Activated CD8-positive, alpha-beta T cell treated with anti-CD3 and anti-CD28 coated beads for 36 hours (primary cell): ENCODE results near the gene DSTN. TPM values are rescaled to one million over a fixed set of nuclear protein-coding genes. Genes with fewer than 3 reads are reported as not detected.
A peak's percentile ranks its signal among the peaks of the same experiment; 100 is the strongest.

Experiments used
- ATAC-seq: fragments of 200-7000 bp; cut with Tn5 transposase; one replicate; pipeline ENCODE4 v1.10.0; 2021; ENCODE audit warnings: mild to moderate bottlenecking, moderate library complexity
- CTCF ChIA-PET: fragments of 350-600 bp; sonication (Branson Sonifier 250); formaldehyde crosslinking; loops from one replicate; lab custom pipeline; 2021; ENCODE audit warnings: antibody characterized with exemption; lab: Charles Lee
- POLR2A ChIA-PET: fragments of 350-600 bp; sonication (Branson Sonifier 250); formaldehyde crosslinking; loops from one replicate; lab custom pipeline; 2021; ENCODE audit warnings: antibody characterized with exemption; lab: Charles Lee
- DNase-seq: peaks from one replicate; pipeline ENCODE4 v3.0.0-alpha.2; 2020
- H3K27ac Mint-ChIP-seq: one replicate; pipeline ENCODE4 v1.8.0; 2021; ENCODE audit warnings: mild to moderate bottlenecking, mixed read lengths
- H3K27me3 Mint-ChIP-seq: one replicate; pipeline ENCODE4 v1.8.0; 2021; ENCODE audit warnings: mixed read lengths
- H3K36me3 Mint-ChIP-seq: one replicate; pipeline ENCODE4 v1.8.0; 2021; ENCODE audit warnings: low read depth, mixed read lengths
- H3K4me1 Mint-ChIP-seq: one replicate; pipeline ENCODE4 v1.8.0; 2021; ENCODE audit warnings: low read depth, mixed read lengths
- H3K4me3 Mint-ChIP-seq: one replicate; pipeline ENCODE4 v1.8.0; 2021; ENCODE audit warnings: mild to moderate bottlenecking, moderate library complexity, mixed read lengths
- H3K9me3 Mint-ChIP-seq: one replicate; pipeline ENCODE4 v1.8.0; 2021; ENCODE audit warnings: mixed read lengths
- CTCF ChIP-seq: fragments of 200-600 bp; IDR thresholded peaks from one replicate; pipeline ENCODE4 v1.8.0; 2022; ENCODE audit warnings: antibody characterized with exemption, mild to moderate bottlenecking
- intact Hi-C: fragments of 100-400 bp; cut with micrococcal nuclease; formaldehyde crosslinking; loops from one replicate; pipeline ENCODE4 v1.10.0; 2022
- total RNA-seq, 2 experiments: library from RNA; stranded (reverse); gene quantifications; one replicate each; pipeline ENCODE4 v1.2.3, GENCODE V29; 2021

DSTN gene
- total RNA-seq, 2 experiments from 2014 or later: 55.5 to 56.4 TPM

GRCh38 chr20:17530716-17531664 is 38.9 kb upstream of the DSTN start, which contains the start of gene BFSP1:
BFSP1 (minus strand) TSS chr20:17531379; CDS start chr20:17531329, 50 bp downstream.
- ATAC-seq: peak; percentile 77
- Mint-ChIP-seq H3K9me3 (no peaks in the 10 kb centered on the region), H3K27ac (peak within 1 kb of the TSS; percentile 68), H3K36me3 (no peaks in the 10 kb centered on the region), H3K4me1 (peaks cover 17% of the 10 kb centered on the region), H3K4me3 (peak within 1 kb of the TSS; percentile 81), H3K27me3 (peaks cover 15% of the 10 kb centered on the region)
- peak; percentile 68 for DNase-seq
- intact Hi-C loops: loop anchor here (10.0 kb wide), 1 partner anchor 364 kb away; no protein-coding TSS in a partner anchor
- TF ChIP-seq CTCF: no peak
- CTCF ChIA-PET: interaction anchor here (0.6 to 2.6 kb wide), 8 partner anchors 10 to 368 kb away, joined by 3 to 16 read pairs (median 4); partner anchors contain the start of gene RRBP1
- POLR2A ChIA-PET: interaction anchor here (0.6 to 1.8 kb wide), 7 partner anchors 17 to 942 kb away, joined by 3 to 7 read pairs (median 3); partner anchors contain the start of gene RRBP1

GRCh38 chr20:17531665-17532025 is 38.2 kb upstream of the DSTN start:
- Mint-ChIP-seq H3K4me1 (peaks cover 17% of the 10 kb centered on the region), H3K4me3 (peak overlapping the region; percentile 81), H3K27ac (peak overlapping the region; percentile 68), H3K36me3 (no peaks in the 10 kb centered on the region), H3K27me3 (peaks cover 15% of the 10 kb centered on the region), H3K9me3 (no peaks in the 10 kb centered on the region)
- CTCF ChIA-PET: interaction anchor here (0.6 to 2.6 kb wide), 7 partner anchors 9 to 367 kb away, joined by 3 to 16 read pairs (median 4); partner anchors contain the start of gene RRBP1
- POLR2A ChIA-PET: interaction anchor here (0.6 to 1.8 kb wide), 5 partner anchors 9 to 941 kb away, joined by 3 to 7 read pairs (median 3); partner anchors contain the start of gene RRBP1
- no peak for TF ChIP-seq CTCF
- DNase-seq (no peak), ATAC-seq (no peak)
- intact Hi-C loops: loop anchor here (10.0 kb wide), 1 partner anchor 363 kb away; no protein-coding TSS in a partner anchor

- peak; percentile 24 for ATAC-seq
- intact Hi-C loops: loop anchor here (10.0 kb wide), 1 partner anchor 361 kb away; no protein-coding TSS in a partner anchor
Observed at GRCh38 chr20:17533396-17533795, 36.5 kb upstream of the DSTN start.

GRCh38 chr20:17534077-17534476 is 35.8 kb upstream of the DSTN start:
- intact Hi-C loops: loop anchor here (10.0 kb wide), 1 partner anchor 361 kb away; no protein-coding TSS in a partner anchor
- no peak for TF ChIP-seq CTCF
- DNase-seq: no peak
- ATAC-seq: no peak
- peaks cover 20% of the 10 kb centered on the region for H3K27me3 Mint-ChIP-seq
- ChIA-PET POLR2A (no interaction called here), CTCF (interaction anchor here (0.9 to 2.1 kb wide), 4 partner anchors 78 to 405 kb away, joined by 3 to 7 read pairs (median 3); partner anchors contain the start of gene RRBP1)
- H3K9me3 Mint-ChIP-seq: no peaks in the 10 kb centered on the region
- H3K4me3 Mint-ChIP-seq: no peak overlapping the region
- H3K36me3 Mint-ChIP-seq: no peaks in the 10 kb centered on the region
- no peak overlapping the region for H3K27ac Mint-ChIP-seq
- H3K4me1 Mint-ChIP-seq: peaks cover 24% of the 10 kb centered on the region

More at GRCh38 chr20:17533396-17533795, 36.5 kb upstream of the DSTN start:
- no peaks in the 10 kb centered on the region for H3K36me3 Mint-ChIP-seq
- CTCF ChIA-PET: interaction anchor here (1.1 to 2.1 kb wide), 5 partner anchors 10 to 365 kb away, joined by 3 to 7 read pairs (median 3); partner anchors contain the start of genes DSTN and RRBP1
- no peaks in the 10 kb centered on the region for H3K9me3 Mint-ChIP-seq
- POLR2A ChIA-PET: no interaction called here
- no peak overlapping the region for H3K27ac Mint-ChIP-seq
- H3K4me1 Mint-ChIP-seq: peaks cover 19% of the 10 kb centered on the region
- TF ChIP-seq CTCF: no peak
- DNase-seq: peak; percentile 27
- H3K27me3 Mint-ChIP-seq: peaks cover 15% of the 10 kb centered on the region
- no peak overlapping the region for H3K4me3 Mint-ChIP-seq
